Measurements from ENCODE around the gene TGM3. TPM values are rescaled to one million over a fixed set of nuclear protein-coding genes. Genes with fewer than 3 reads are reported as not detected.

The TGM3 gene
- total and polyA plus RNA-seq, 10 of the 15 experiments (the other 5 are each of a cell fraction or from before 2014, with no cell fraction given), result not detected

GRCh38 chr20:2280082-2280481 lies 15.7 kb upstream of the TGM3 start:
- Histone ChIP-seq H3K36me3 (ENCODE audit: control insufficient read depth in 2 of 2, insufficient read depth in 2 of 2, low read length in 1 of 2) (no peaks in the 10 kb centered on the region), H3K79me2 (ENCODE audit: control insufficient read depth, insufficient read depth, low read length) (no peaks in the 10 kb centered on the region), H3K4me2 (ENCODE audit: control insufficient read depth, insufficient read depth) (no peak overlapping the region), H3K4me1 (ENCODE audit: control insufficient read depth, insufficient read depth, low read length) (no peaks in the 10 kb centered on the region), H2AFZ (ENCODE audit: control insufficient read depth, low read depth, low read length) (no peak overlapping the region), H3K9me3 (replicated peaks; ENCODE audit: control insufficient read depth, insufficient read depth, low read length) (no peaks in the 10 kb centered on the region), H3K4me3 (no peak overlapping the region), H3K27ac (ENCODE audit: control insufficient read depth, insufficient read depth) (no peak overlapping the region), H3K9ac (ENCODE audit: control insufficient read depth, insufficient read depth, low read length) (no peak overlapping the region), H3K27me3 (replicated peaks in 1 of 2; ENCODE audit: control insufficient read depth in 2 of 2, insufficient read depth in 2 of 2, low read length in 1 of 2) (no peaks in the 10 kb centered on the region), H4K20me1 (ENCODE audit: control insufficient read depth, insufficient read depth) (no peaks in the 10 kb centered on the region)
- no TSS peak for BruUV-seq (replicated peaks)
- no peak for ATAC-seq
- no peak for TF ChIP-seq RBBP5 (conservative IDR thresholded peaks at IDR 0.05)
- ChIA-PET RAD21 (ENCODE audit: unreplicated experiment) (interaction anchor here (1.1 kb wide), 1 partner anchor 12 kb away, joined by 3 read pairs; no protein-coding TSS in a partner anchor), SMC1A (ENCODE audit: uncharacterized antibody, unreplicated experiment) (interaction anchor here (2.0 kb wide), 1 partner anchor 8 kb away, joined by 4 read pairs; no protein-coding TSS in a partner anchor), CTCF (interaction anchor here (0.6 kb wide), 1 partner anchor 251 kb away, joined by 4 read pairs; no protein-coding TSS in a partner anchor), POLR2A (no interaction called here)
- no peak for FAIRE-seq
- no peak for DNase-seq (ENCODE audit: low read depth, low spot score)
- in situ Hi-C loops (cut with MboI) (no loop called here), intact Hi-C loops (cut with micrococcal nuclease; ENCODE audit: unreplicated experiment) (no loop called here)
- WGBS (ENCODE audit: insufficient coverage, insufficient replicate concordance, low lambda C conversion rate, missing lambda C conversion rate), result 55% methylated on average over 6 of the region's 6 CpGs

GRCh38 chr20:2281563-2281962 lies 14.2 kb upstream of the TGM3 start:
- ChIA-PET CTCF (no interaction called here), RAD21 (ENCODE audit: unreplicated experiment) (no interaction called here), POLR2A (no interaction called here), SMC1A (ENCODE audit: uncharacterized antibody, unreplicated experiment) (no interaction called here)
- no peak for TF ChIP-seq USF1 (IDR thresholded peaks at IDR 0.05; ENCODE audit: borderline replicate concordance, extremely low read length, insufficient read depth, low read depth, low read length)
- no peak for TF ChIP-seq ZBTB4 (CRISPR knock-in tag; IDR thresholded peaks at IDR 0.05)
- TF ChIP-seq HDGF (IDR thresholded peaks at IDR 0.05), result no peak
- TF ChIP-seq ATF3 (IDR thresholded peaks at IDR 0.05; ENCODE audit: borderline replicate concordance, extremely low read depth, low read depth, low read length), result no peak
- TF ChIP-seq CREM (IDR thresholded peaks at IDR 0.05; ENCODE audit: low read depth), result no peak
- no peak for TF ChIP-seq USF2 (IDR thresholded peaks at IDR 0.05; ENCODE audit: borderline replicate concordance, low read depth, low read length)
- in situ Hi-C loops (cut with MboI) (no loop called here), intact Hi-C loops (cut with micrococcal nuclease; ENCODE audit: unreplicated experiment) (no loop called here)
- H3K27me3 ChIP-seq (replicated peaks in 1 of 2; ENCODE audit: control insufficient read depth in 2 of 2, insufficient read depth in 2 of 2, low read length in 1 of 2), result 0 out of 4 replicates have a peak, but pooled peaks cover 0 to 2% of the 10 kb centered on the region in 2 experiments
- FAIRE-seq (no peak), DNase-seq (ENCODE audit: low read depth, low spot score) (no peak), ATAC-seq (no peak)
- H2AFZ ChIP-seq (ENCODE audit: control insufficient read depth, low read depth, low read length), result no peak overlapping the region
- no peak overlapping the region for H3K27ac ChIP-seq (ENCODE audit: control insufficient read depth, insufficient read depth)
- no peak overlapping the region for H3K9ac ChIP-seq (ENCODE audit: control insufficient read depth, insufficient read depth, low read length)
- no peaks in the 10 kb centered on the region for H4K20me1 ChIP-seq (ENCODE audit: control insufficient read depth, insufficient read depth)
- no peak overlapping the region for H3K4me2 ChIP-seq (ENCODE audit: control insufficient read depth, insufficient read depth)
- no TSS peak for BruUV-seq (replicated peaks)
- H3K9me3 ChIP-seq (replicated peaks; ENCODE audit: control insufficient read depth, insufficient read depth, low read length), result no peaks in the 10 kb centered on the region
- WGBS (ENCODE audit: insufficient coverage, insufficient replicate concordance, low lambda C conversion rate, missing lambda C conversion rate), result 9% methylated on average over 3 of the region's 3 CpGs
- no peaks in the 10 kb centered on the region for H3K36me3 ChIP-seq (ENCODE audit: control insufficient read depth in 2 of 2, insufficient read depth in 2 of 2, low read length in 1 of 2)
- no peaks in the 10 kb centered on the region for H3K79me2 ChIP-seq (ENCODE audit: control insufficient read depth, insufficient read depth, low read length)
- H3K4me3 ChIP-seq, result no peak overlapping the region
- no peaks in the 10 kb centered on the region for H3K4me1 ChIP-seq (ENCODE audit: control insufficient read depth, insufficient read depth, low read length)

Data from GM12878 (cell line).